IMR-90 (cell line): Measurements from ENCODE around the gene ASCL3. TPM values are rescaled to one million over a fixed set of nuclear protein-coding genes. Genes with fewer than 3 reads are reported as not detected.

Source experiments
- ATAC-seq: fragments of 200-7000 bp; cut with Tn5 transposase; 2 replicates; pipeline ENCODE4 v1.9.1; 2020; ENCODE audit warnings: low read depth, mild to moderate bottlenecking, moderate library complexity
- BruUV-seq: library from RNA; stranded (reverse); fragments of 400-500 nt; replicated peaks from 2 replicates; lab custom pipeline; 2021; lab: Mats Ljungman, UMichigan
- CTCF ChIA-PET: fragments of 300-600 bp; formaldehyde crosslinking; extraction: SDS; loops from one replicate; lab custom pipeline; 2021; ENCODE audit warnings: antibody characterized with exemption; lab: Yijun Ruan, JAX
- POLR2A ChIA-PET: fragments of 300-600 bp; sonication (Branson Sonifier 250); formaldehyde crosslinking; loops from one replicate; lab custom pipeline; 2022; ENCODE audit warnings: antibody characterized with exemption; ENCODE audit not compliant: unreplicated experiment; lab: Charles Lee
- DNase-seq: peaks from one replicate; pipeline ENCODE4 v3.0.0; 2013
- H2AFZ ChIP-seq: replicated peaks from 2 replicates; pipeline ENCODE3; 2013; ENCODE audit warnings: low read length, mild to moderate bottlenecking; ENCODE audit not compliant: poor library complexity
- H2AK5ac ChIP-seq: 2 replicates; pipeline ENCODE4 v1.6.1; 2013; ENCODE audit warnings: low read depth, low read length, inconsistent platforms
- H2AK9ac ChIP-seq: replicated peaks from 2 replicates; pipeline ENCODE3; 2013; ENCODE audit warnings: mild to moderate bottlenecking, low read depth, low read length, moderate library complexity; ENCODE audit not compliant: poor library complexity
- H2BK120ac ChIP-seq: 2 replicates; pipeline ENCODE4 v1.6.1; 2013; ENCODE audit warnings: low read depth, low read length, inconsistent platforms
- H2BK15ac ChIP-seq: 3 replicates; pipeline ENCODE4 v1.6.1; 2013; ENCODE audit warnings: low read depth, low read length, inconsistent platforms
- H2BK20ac ChIP-seq: 2 replicates; pipeline ENCODE4 v1.6.1; 2013; ENCODE audit warnings: low read depth, mild to moderate bottlenecking, inconsistent platforms, low read length, moderate library complexity
- H2BK5ac ChIP-seq: 2 replicates; pipeline ENCODE4 v1.6.1; 2013; ENCODE audit warnings: mild to moderate bottlenecking, low read depth, low read length, inconsistent platforms; ENCODE audit not compliant: poor library complexity, severe bottlenecking
- H3K14ac ChIP-seq: replicated peaks from 2 replicates; pipeline ENCODE4 v1.6.1; 2013; ENCODE audit warnings: low read depth, low read length, inconsistent platforms
- H3K18ac ChIP-seq: 2 replicates; pipeline ENCODE4 v1.6.1; 2013; ENCODE audit warnings: low read depth, low read length, control low read depth
- H3K23ac ChIP-seq: 2 replicates; pipeline ENCODE4 v1.6.1; 2013; ENCODE audit warnings: low read depth, low read length, inconsistent platforms
- H3K27ac ChIP-seq: 2 replicates; pipeline ENCODE4 v1.5.1; 2013; ENCODE audit warnings: mild to moderate bottlenecking, control low read depth, low read length; ENCODE audit not compliant: insufficient read depth
- H3K27me3 ChIP-seq: 2 replicates; pipeline ENCODE4 v1.6.1; 2013; ENCODE audit warnings: low read length; ENCODE audit not compliant: control insufficient read depth, insufficient read depth
- H3K36me3 ChIP-seq: 2 replicates; pipeline ENCODE4 v1.6.1; 2013; ENCODE audit warnings: low read length, mixed read lengths; ENCODE audit not compliant: control insufficient read depth, insufficient read depth
- H3K4ac ChIP-seq: 2 replicates; pipeline ENCODE4 v1.6.1; 2013; ENCODE audit warnings: low read depth, low read length, inconsistent platforms
- H3K4me1 ChIP-seq: 2 replicates; pipeline ENCODE4 v1.6.1; 2013; ENCODE audit warnings: low read length, mixed read lengths; ENCODE audit not compliant: control insufficient read depth, insufficient read depth
- H3K4me2 ChIP-seq: 2 replicates; pipeline ENCODE4 v1.6.1; 2013; ENCODE audit warnings: low read depth, mild to moderate bottlenecking, control low read depth, low read length, moderate library complexity
- H3K4me3 ChIP-seq: 2 replicates; pipeline ENCODE4 v1.5.1; 2013; ENCODE audit warnings: low read depth, mild to moderate bottlenecking, control low read depth, low read length, moderate library complexity; ENCODE audit not compliant: insufficient read depth
- H3K56ac ChIP-seq: 2 replicates; pipeline ENCODE4 v1.6.1; 2013; ENCODE audit warnings: low read length, inconsistent platforms; ENCODE audit not compliant: insufficient read depth; ENCODE audit errors: extremely low read depth
- H3K79me1 ChIP-seq, 2 experiments: 2 replicates each; pipeline ENCODE4 v1.6.1; 2013; ENCODE audit warnings: low read length in 2 of 2, inconsistent platforms in 1 of 2, low read depth in 1 of 2
- H3K9ac ChIP-seq: 2 replicates; pipeline ENCODE4 v1.6.1; 2013; ENCODE audit warnings: low read depth, low read length, control low read depth
- H3K9me1 ChIP-seq: 2 replicates; pipeline ENCODE4 v1.6.1; 2013; ENCODE audit warnings: low read length, inconsistent platforms; ENCODE audit not compliant: insufficient read depth
- H3K9me3 ChIP-seq: 2 replicates; pipeline ENCODE4 v1.6.1; 2013; ENCODE audit warnings: low read length; ENCODE audit not compliant: control insufficient read depth, insufficient read depth
- H4K20me1 ChIP-seq: 2 replicates; pipeline ENCODE4 v1.6.1; 2013; ENCODE audit warnings: low read length, inconsistent platforms; ENCODE audit not compliant: insufficient read depth
- H4K5ac ChIP-seq: 2 replicates; pipeline ENCODE4 v1.6.1; 2013; ENCODE audit warnings: mild to moderate bottlenecking, low read depth, low read length, control low read depth
- H4K8ac ChIP-seq, 2 experiments: 2 replicates each; pipeline ENCODE4 v1.6.1; 2013; ENCODE audit warnings: low read depth in 2 of 2, low read length in 2 of 2, control low read depth in 1 of 2, inconsistent platforms in 1 of 2
- H4K91ac ChIP-seq: 2 replicates; pipeline ENCODE4 v1.6.1; 2013; ENCODE audit warnings: low read depth, low read length, inconsistent platforms; ENCODE audit not compliant: insufficient read depth
- BHLHE40 ChIP-seq: fragments of 150-350 bp; IDR thresholded peaks from 2 replicates; pipeline ENCODE4 v1.6.1; 2016; ENCODE audit warnings: mild to moderate bottlenecking, low read depth, low read length
- CEBPB ChIP-seq: IDR thresholded peaks from 2 replicates; pipeline ENCODE4 v1.6.1; 2012; ENCODE audit warnings: low read depth, low read length, improper control_type of control experiment
- CHD1 ChIP-seq: IDR thresholded peaks from 2 replicates; pipeline ENCODE4 v1.6.1; 2012; ENCODE audit warnings: low read depth, low read length, improper control_type of control experiment
- FOS ChIP-seq: fragments of 150-350 bp; IDR thresholded peaks from 2 replicates; pipeline ENCODE4 v1.6.1; 2016; ENCODE audit warnings: low read depth, low read length
- MAFK ChIP-seq: IDR thresholded peaks from 2 replicates; pipeline ENCODE4 v1.6.1; 2012; ENCODE audit warnings: low read depth, low read length, improper control_type of control experiment
- MAZ ChIP-seq: IDR thresholded peaks from 2 replicates; pipeline ENCODE4 v1.6.1; 2012; ENCODE audit warnings: low read depth, mild to moderate bottlenecking, low read length, improper control_type of control experiment, moderate library complexity, borderline replicate concordance
- MXI1 ChIP-seq: IDR thresholded peaks from 2 replicates; pipeline ENCODE4 v1.6.1; 2012; ENCODE audit warnings: low read depth, mild to moderate bottlenecking, low read length, moderate library complexity, borderline replicate concordance
- NFE2L2 ChIP-seq: fragments of 150-350 bp; IDR thresholded peaks from 2 replicates; pipeline ENCODE4 v1.6.1; 2016; ENCODE audit warnings: low read depth, mild to moderate bottlenecking, low read length
- POLR2A ChIP-seq: IDR thresholded peaks from 2 replicates; pipeline ENCODE4 v1.6.1; 2012; ENCODE audit warnings: mild to moderate bottlenecking, low read depth, low read length
- RAD21 ChIP-seq: IDR thresholded peaks from 2 replicates; pipeline ENCODE4 v1.6.1; 2012; ENCODE audit warnings: low read length, improper control_type of control experiment
- RCOR1 ChIP-seq: IDR thresholded peaks from 2 replicates; pipeline ENCODE4 v1.6.1; 2012; ENCODE audit warnings: mild to moderate bottlenecking, low read length, improper control_type of control experiment; ENCODE audit not compliant: insufficient replicate concordance
- RFX5 ChIP-seq: IDR thresholded peaks from 2 replicates; pipeline ENCODE4 v1.8.0; 2012; ENCODE audit warnings: low read depth, mild to moderate bottlenecking, low read length, moderate library complexity
- SMC3 ChIP-seq: fragments of 150-350 bp; IDR thresholded peaks from 2 replicates; pipeline ENCODE4 v1.6.1; 2016; ENCODE audit warnings: low read depth, mild to moderate bottlenecking, antibody characterized with exemption, low read length, moderate library complexity
- WGBS, 2 experiments: methylation state at CpG; one replicate each; pipeline versions ENCODE4 v1.1.5 to v1.1.7; 2013; ENCODE audit warnings: missing lambda C conversion rate in 2 of 2; ENCODE audit not compliant: insufficient read length in 1 of 2; ENCODE audit errors: extremely low coverage in 2 of 2; 5-methylcytosine and 5-hydroxymethylcytosine counted together
- dilution Hi-C: fragments of 300-500 bp; cut with HindIII; formaldehyde crosslinking; loops from one replicate; pipeline ENCODE4 v1.14.3; 2018; ENCODE audit warnings: low sequenced_read_pairs; ENCODE audit not compliant: unreplicated experiment
- in situ Hi-C: fragments of 300-500 bp; cut with MboI; formaldehyde crosslinking; loops from 3 replicates; pipeline ENCODE4 v1.14.3; 2019; ENCODE audit warnings: low sequenced_read_pairs, inconsistent platforms, mixed read lengths
- intact Hi-C: fragments of 100-400 bp; cut with micrococcal nuclease; formaldehyde crosslinking; loops from 2 replicates; pipeline ENCODE4 v1.10.0; 2022
- polyA plus RNA-seq, 3 experiments: library from polyadenylated mRNA; depleted of rRNA; stranded (reverse); fragments of >200 nt; gene quantifications; 2 replicates each; pipeline ENCODE4 v1.2.3, GENCODE V29; 2012; ENCODE audit warnings: low replicate concordance in 1 of 3
- total RNA-seq: library from RNA; depleted of rRNA; stranded (reverse); fragments of >200 nt; gene quantifications from 2 replicates; pipeline ENCODE4 v1.2.3, GENCODE V29; 2012
- TF ChIP-seq, protein P1 (sequence below): fragments of 150-350 bp; IDR thresholded peaks from 2 replicates; pipeline ENCODE4 v1.6.1; 2017; ENCODE audit warnings: mild to moderate bottlenecking, antibody characterized with exemption, low read length, low read depth
- TF ChIP-seq, protein P2 (sequence below): conservative IDR thresholded peaks from 2 replicates; pipeline ENCODE4 v1.5.1; 2012; ENCODE audit warnings: mild to moderate bottlenecking, low read depth, low read length, improper control_type of control experiment
- TF ChIP-seq, protein P3 (sequence below): fragments of 150-350 bp; IDR thresholded peaks from 2 replicates; pipeline ENCODE4 v1.6.1; 2016; ENCODE audit warnings: low read depth, mild to moderate bottlenecking, low read length, moderate library complexity, borderline replicate concordance

ASCL3 gene
- total and polyA plus RNA-seq, 2 of the 4 experiments (the other 2 are of a cell fraction) = not detected

DNA sequence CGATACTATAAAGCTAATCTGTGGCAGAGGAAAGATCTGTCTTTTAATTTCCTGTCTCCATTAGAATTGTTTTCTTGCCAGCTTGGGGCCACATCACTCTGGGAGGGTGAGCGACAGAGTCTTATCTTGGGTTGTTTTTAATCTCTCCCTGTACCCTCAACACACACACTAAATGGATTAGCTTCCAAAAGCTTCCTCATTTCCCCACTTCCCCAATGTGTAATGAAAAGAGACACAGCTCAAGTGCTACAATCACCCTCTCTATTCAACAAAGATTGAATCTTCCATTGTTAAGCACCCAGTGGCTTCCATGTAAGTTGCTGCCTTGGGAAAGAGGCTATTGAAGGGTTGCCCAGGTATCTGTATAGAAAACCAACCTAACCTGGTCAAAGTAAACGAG is 6.1 kb upstream of the ASCL3 start:
- no peak overlapping the region for H4K5ac ChIP-seq
- no peak overlapping the region for H3K27ac ChIP-seq
- H3K9me3 ChIP-seq = no peaks in the 10 kb centered on the region
- H3K9me1 ChIP-seq = no peaks in the 10 kb centered on the region
- H3K4ac ChIP-seq = no peak overlapping the region
- dilution Hi-C loops = no loop called here
- no peak overlapping the region for H2BK5ac ChIP-seq
- ATAC-seq (no peak), DNase-seq (no peak)
- WGBS, 2 experiments = no CpG with 5 or more reads among the region's 3 CpGs
- H3K27me3 ChIP-seq = no peaks in the 10 kb centered on the region
- no peak overlapping the region for H2AK5ac ChIP-seq
- H3K23ac ChIP-seq = no peak overlapping the region
- no peak overlapping the region for H3K4me3 ChIP-seq
- no peak overlapping the region for H2AK9ac ChIP-seq
- H4K91ac ChIP-seq = no peak overlapping the region; the same call in 1 of the 2 replicates
- H2BK120ac ChIP-seq = no peak overlapping the region
- peaks cover 0 to 4% of the 10 kb centered on the region in 2 experiments; a peak in 1 of 4 replicates for H3K79me1 ChIP-seq
- no peak for TF ChIP-seq RFX5
- no peak for TF ChIP-seq RAD21
- TF ChIP-seq FOS = no peak
- TF ChIP-seq MXI1 = no peak
- TF ChIP-seq CEBPB = no peak
- TF ChIP-seq, protein P1, sequence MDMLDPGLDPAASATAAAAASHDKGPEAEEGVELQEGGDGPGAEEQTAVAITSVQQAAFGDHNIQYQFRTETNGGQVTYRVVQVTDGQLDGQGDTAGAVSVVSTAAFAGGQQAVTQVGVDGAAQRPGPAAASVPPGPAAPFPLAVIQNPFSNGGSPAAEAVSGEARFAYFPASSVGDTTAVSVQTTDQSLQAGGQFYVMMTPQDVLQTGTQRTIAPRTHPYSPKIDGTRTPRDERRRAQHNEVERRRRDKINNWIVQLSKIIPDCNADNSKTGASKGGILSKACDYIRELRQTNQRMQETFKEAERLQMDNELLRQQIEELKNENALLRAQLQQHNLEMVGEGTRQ = no peak
- no peak for TF ChIP-seq CHD1
- no peak for TF ChIP-seq MAFK
- no peak for TF ChIP-seq POLR2A
- TF ChIP-seq MAZ = no peak
- TF ChIP-seq RCOR1 = no peak
- TF ChIP-seq, protein P2, sequence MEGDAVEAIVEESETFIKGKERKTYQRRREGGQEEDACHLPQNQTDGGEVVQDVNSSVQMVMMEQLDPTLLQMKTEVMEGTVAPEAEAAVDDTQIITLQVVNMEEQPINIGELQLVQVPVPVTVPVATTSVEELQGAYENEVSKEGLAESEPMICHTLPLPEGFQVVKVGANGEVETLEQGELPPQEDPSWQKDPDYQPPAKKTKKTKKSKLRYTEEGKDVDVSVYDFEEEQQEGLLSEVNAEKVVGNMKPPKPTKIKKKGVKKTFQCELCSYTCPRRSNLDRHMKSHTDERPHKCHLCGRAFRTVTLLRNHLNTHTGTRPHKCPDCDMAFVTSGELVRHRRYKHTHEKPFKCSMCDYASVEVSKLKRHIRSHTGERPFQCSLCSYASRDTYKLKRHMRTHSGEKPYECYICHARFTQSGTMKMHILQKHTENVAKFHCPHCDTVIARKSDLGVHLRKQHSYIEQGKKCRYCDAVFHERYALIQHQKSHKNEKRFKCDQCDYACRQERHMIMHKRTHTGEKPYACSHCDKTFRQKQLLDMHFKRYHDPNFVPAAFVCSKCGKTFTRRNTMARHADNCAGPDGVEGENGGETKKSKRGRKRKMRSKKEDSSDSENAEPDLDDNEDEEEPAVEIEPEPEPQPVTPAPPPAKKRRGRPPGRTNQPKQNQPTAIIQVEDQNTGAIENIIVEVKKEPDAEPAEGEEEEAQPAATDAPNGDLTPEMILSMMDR = no peak
- TF ChIP-seq SMC3 = no peak
- no peak for TF ChIP-seq BHLHE40
- TF ChIP-seq, protein P3, sequence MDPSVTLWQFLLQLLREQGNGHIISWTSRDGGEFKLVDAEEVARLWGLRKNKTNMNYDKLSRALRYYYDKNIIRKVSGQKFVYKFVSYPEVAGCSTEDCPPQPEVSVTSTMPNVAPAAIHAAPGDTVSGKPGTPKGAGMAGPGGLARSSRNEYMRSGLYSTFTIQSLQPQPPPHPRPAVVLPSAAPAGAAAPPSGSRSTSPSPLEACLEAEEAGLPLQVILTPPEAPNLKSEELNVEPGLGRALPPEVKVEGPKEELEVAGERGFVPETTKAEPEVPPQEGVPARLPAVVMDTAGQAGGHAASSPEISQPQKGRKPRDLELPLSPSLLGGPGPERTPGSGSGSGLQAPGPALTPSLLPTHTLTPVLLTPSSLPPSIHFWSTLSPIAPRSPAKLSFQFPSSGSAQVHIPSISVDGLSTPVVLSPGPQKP = no peak
- TF ChIP-seq NFE2L2 = no peak
- no peak overlapping the region for H3K9ac ChIP-seq
- intact Hi-C loops = no loop called here
- ChIA-PET POLR2A (no interaction called here), CTCF (interaction anchor here (0.7 to 2.8 kb wide), 5 partner anchors 11 to 299 kb away, joined by 3 to 16 read pairs (median 4); no protein-coding TSS in a partner anchor)
- no peak overlapping the region for H2BK20ac ChIP-seq
- no peak overlapping the region for H2BK15ac ChIP-seq
- H3K14ac ChIP-seq = no peak overlapping the region
- H4K20me1 ChIP-seq = no peaks in the 10 kb centered on the region
- peaks cover 18% of the 10 kb centered on the region for H3K36me3 ChIP-seq
- no peak overlapping the region for H2AFZ ChIP-seq
- H3K18ac ChIP-seq = no peak overlapping the region
- no TSS peak for BruUV-seq
- peaks cover 2% of the 10 kb centered on the region for H3K4me1 ChIP-seq
- no peak overlapping the region for H3K56ac ChIP-seq
- in situ Hi-C loops = no loop called here
- H3K4me2 ChIP-seq = no peak overlapping the region
- no peak overlapping the region for H4K8ac ChIP-seq
